CD4-positive, alpha-beta T cell treated with Interleukin-17A for 4 hours (primary cell): ENCODE measurements around the gene CLEC4F.

Experiments used
- DNase-seq: peaks from one replicate; pipeline ENCODE4 v3.0.0-alpha.2; 2020; ENCODE audit warnings: mixed read lengths

Gene CLEC4F

GRCh38 chr2:70785137-70785911 lies 35.1 kb downstream of the CLEC4F start:
- peak; percentile 64 for DNase-seq

GRCh38 chr2:70784320-70784719 lies 36.1 kb downstream of the CLEC4F start:
- no peak for DNase-seq

- no peak for DNase-seq
Observed at GRCh38 chr2:70779911-70780545, 40.4 kb downstream of the CLEC4F start.

- no peak for DNase-seq
Observed at GRCh38 chr2:70779491-70779890, 40.9 kb downstream of the CLEC4F start.

GRCh38 chr2:70778676-70779075 lies 41.7 kb downstream of the CLEC4F start:
- DNase-seq: no peak

GRCh38 chr2:70777450-70777849 lies 42.9 kb downstream of the CLEC4F start:
- no peak for DNase-seq

GRCh38 chr2:70776266-70776665 lies 44.1 kb downstream of the CLEC4F start:
- DNase-seq: no peak

GRCh38 chr2:70775141-70775540 lies 45.3 kb downstream of the CLEC4F start:
- no peak for DNase-seq

- no peak for DNase-seq
Observed at GRCh38 chr2:70772486-70773155, 47.8 kb downstream of the CLEC4F start.

GRCh38 chr2:70771446-70771845 lies 49.0 kb downstream of the CLEC4F start:
- DNase-seq: no peak

GRCh38 chr2:70769450-70769849 lies 50.9 kb downstream of the CLEC4F start:
- no peak for DNase-seq

- no peak for DNase-seq
Observed at GRCh38 chr2:70768590-70769085, 51.8 kb downstream of the CLEC4F start.

- peak; percentile 56 for DNase-seq
Observed at GRCh38 chr2:70767699-70768589, 52.5 kb downstream of the CLEC4F start, which contains the start of gene ADD2. Gene ADD2 (minus strand): TSS chr2:70768200. CDS start chr2:70706408, 61,792 bp downstream.

GRCh38 chr2:70767079-70767698 lies 53.2 kb downstream of the CLEC4F start:
- DNase-seq: peak; percentile 25

GRCh38 chr2:70766357-70767078 lies 53.9 kb downstream of the CLEC4F start:
- DNase-seq: no peak

- DNase-seq: no peak
Observed at GRCh38 chr2:70765507-70765906, 54.9 kb downstream of the CLEC4F start.

GRCh38 chr2:70759446-70759845 lies 61.0 kb downstream of the CLEC4F start:
- no peak for DNase-seq
